B cell (primary cell): Measurements from ENCODE around the gene BTF3L4. TPM values are rescaled to one million over a fixed set of nuclear protein-coding genes. Genes with fewer than 3 reads are reported as not detected.
"Not testable (repeated sequence)": the region's sequence is repeated elsewhere in the genome, so short reads cannot be mapped to it uniquely, and the experiment has no call there.

Experiments
- ATAC-seq: fragments of 200-7000 bp; cut with Tn5 transposase; one replicate; pipeline ENCODE4 v1.10.0; 2021; ENCODE audit warnings: low read depth, mild to moderate bottlenecking, moderate number of reproducible peaks, moderate library complexity
- CTCF ChIA-PET: fragments of 350-600 bp; sonication (Branson Sonifier 250); formaldehyde crosslinking; loops from one replicate; lab custom pipeline; 2021; ENCODE audit warnings: antibody characterized with exemption, inconsistent platforms; lab: Charles Lee
- POLR2A ChIA-PET: fragments of 350-600 bp; sonication (Branson Sonifier 250); formaldehyde crosslinking; loops from one replicate; lab custom pipeline; 2021; ENCODE audit warnings: antibody characterized with exemption; lab: Charles Lee
- DNase-seq: peaks from one replicate; pipeline ENCODE4 v3.0.0; 2013
- H2AFZ ChIP-seq: 2 replicates; pipeline ENCODE4 v1.6.1; 2012; ENCODE audit warnings: mild to moderate bottlenecking, low read depth, low read length; ENCODE audit not compliant: insufficient read depth, poor library complexity, severe bottlenecking
- H3K27ac ChIP-seq, 2 donors: 1 replicate in 1 of 2; 2 replicates in 1 of 2; pipeline ENCODE4 v1.5.1; 2012 to 2013; ENCODE audit warnings: low read length in 2 of 2, mild to moderate bottlenecking in 2 of 2, moderate library complexity in 1 of 2
- H3K27me3 ChIP-seq, 4 experiments: fragments of 200-600 bp in 1 of 4; sonication (generic) in 1 of 4; replicated peaks in 1 of 4; 1 replicate in 2 of 4; 2 replicates in 2 of 4; pipeline versions ENCODE4 v1.6.1 to v1.7.0; 2013 to 2016; ENCODE audit warnings: low read length in 3 of 4, mild to moderate bottlenecking in 2 of 4, mixed read lengths in 1 of 4, moderate library complexity in 1 of 4; ENCODE audit not compliant: insufficient read depth in 4 of 4, control insufficient read depth in 3 of 4; ENCODE audit errors: control extremely low read depth in 1 of 4
- H3K36me3 ChIP-seq, 2 experiments: replicated peaks in 1 of 2; 1 replicate in 1 of 2; 2 replicates in 1 of 2; pipeline versions ENCODE4 v1.6.1 to v1.7.1; 2013; ENCODE audit warnings: low read length in 1 of 2; ENCODE audit not compliant: insufficient read depth in 2 of 2, control insufficient read depth in 1 of 2; ENCODE audit errors: control extremely low read depth in 1 of 2, extremely low read depth in 1 of 2
- H3K4me1 ChIP-seq, 2 donors: fragments of 200-600 bp in 1 of 2; sonication (generic) in 1 of 2; 1 replicate in 1 of 2; 2 replicates in 1 of 2; pipeline versions ENCODE4 v1.5.1 to v1.6.1; 2013 to 2017; ENCODE audit warnings: low read length in 2 of 2; ENCODE audit not compliant: control insufficient read depth in 2 of 2, insufficient read depth in 2 of 2
- H3K4me2 ChIP-seq: replicated peaks from 2 replicates; pipeline ENCODE3; 2012; ENCODE audit warnings: mild to moderate bottlenecking, low read depth, low read length; ENCODE audit not compliant: poor library complexity, severe bottlenecking
- H3K4me3 ChIP-seq, 5 experiments: fragments of 200-600 bp in 1 of 5; sonication (generic) in 1 of 5; 1 replicate in 3 of 5; 2 replicates in 2 of 5; pipeline versions ENCODE4 v1.5.1 to v1.7.0; 2011 to 2016; ENCODE audit warnings: low read length in 4 of 5, mild to moderate bottlenecking in 4 of 5, low read depth in 2 of 5, control low read depth in 1 of 5, moderate library complexity in 1 of 5; ENCODE audit not compliant: insufficient read depth in 1 of 5; ENCODE audit errors: control extremely low read depth in 1 of 5, extremely low read depth in 1 of 5
- H3K79me2 ChIP-seq: fragments of 200-600 bp; sonication (generic); one replicate; pipeline ENCODE4 v1.6.0; 2016; ENCODE audit warnings: low read length; ENCODE audit not compliant: control insufficient read depth, insufficient read depth
- H3K9ac ChIP-seq: fragments of 200-600 bp; sonication (generic); 2 replicates; pipeline ENCODE4 v1.6.1; 2017; ENCODE audit warnings: mild to moderate bottlenecking, low read length, moderate library complexity
- H3K9me3 ChIP-seq, 3 donors: one replicate each; pipeline versions ENCODE4 v1.6.1 to v1.7.1; 2013; ENCODE audit warnings: low read length in 2 of 3; ENCODE audit not compliant: control insufficient read depth in 2 of 3, insufficient read depth in 1 of 3; ENCODE audit errors: control extremely low read depth in 1 of 3
- H4K20me1 ChIP-seq: 2 replicates; pipeline ENCODE4 v1.6.0; 2012; ENCODE audit warnings: mild to moderate bottlenecking, low read length; ENCODE audit not compliant: insufficient read depth, control insufficient read depth, poor library complexity, severe bottlenecking
- H3K27ac Mint-ChIP-seq: one replicate; pipeline ENCODE4 v1.8.0; 2021; ENCODE audit warnings: mixed read lengths
- H3K27me3 Mint-ChIP-seq: one replicate; pipeline ENCODE4 v1.8.0; 2021; ENCODE audit warnings: mixed read lengths
- H3K4me1 Mint-ChIP-seq: one replicate; pipeline ENCODE4 v1.8.0; 2021; ENCODE audit warnings: mixed read lengths
- H3K4me3 Mint-ChIP-seq: one replicate; pipeline ENCODE4 v1.8.0; 2021; ENCODE audit warnings: mixed read lengths
- H3K9me3 Mint-ChIP-seq: one replicate; pipeline ENCODE4 v1.8.0; 2022; ENCODE audit warnings: mixed read lengths; ENCODE audit not compliant: insufficient read depth
- EZH2 ChIP-seq: IDR thresholded peaks from 2 replicates; pipeline ENCODE4 v1.6.1; 2012; ENCODE audit warnings: borderline replicate concordance, low read depth, mild to moderate bottlenecking, moderate library complexity, low read length; ENCODE audit not compliant: insufficient read depth, poor library complexity, severe bottlenecking
- WGBS: methylation state at CpG from one replicate; pipeline ENCODE4 v1.1.5; 2013; ENCODE audit warnings: missing lambda C conversion rate; ENCODE audit not compliant: insufficient coverage; 5-methylcytosine and 5-hydroxymethylcytosine counted together
- intact Hi-C: fragments of 100-400 bp; cut with micrococcal nuclease; formaldehyde crosslinking; loops from one replicate; pipeline ENCODE4 v1.10.0; 2022
- polyA plus RNA-seq: library from polyadenylated mRNA; depleted of rRNA; stranded (reverse); fragments of >200 nt; gene quantifications from 2 replicates; pipeline ENCODE4 v1.2.3, GENCODE V29; 2012
- total RNA-seq, 2 donors: library from RNA; stranded (reverse); fragments of 120-200 nt in 1 of 2; gene quantifications; 1 replicate in 1 of 2; 2 replicates in 1 of 2; pipeline versions ENCODE4 v1.2.3 to v1.2.4, GENCODE V29; 2013 to 2022
- TF ChIP-seq, protein P1 (sequence below): fragments of 200-600 bp; IDR thresholded peaks from one replicate; pipeline ENCODE4 v1.8.0; 2022; ENCODE audit warnings: antibody characterized with exemption, mild to moderate bottlenecking

BTF3L4 gene
- total and polyA plus RNA-seq, 2 donors (not counting 1 experiment from before 2014, with no cell fraction given), result 16.0 to 32.7 TPM

DNA sequence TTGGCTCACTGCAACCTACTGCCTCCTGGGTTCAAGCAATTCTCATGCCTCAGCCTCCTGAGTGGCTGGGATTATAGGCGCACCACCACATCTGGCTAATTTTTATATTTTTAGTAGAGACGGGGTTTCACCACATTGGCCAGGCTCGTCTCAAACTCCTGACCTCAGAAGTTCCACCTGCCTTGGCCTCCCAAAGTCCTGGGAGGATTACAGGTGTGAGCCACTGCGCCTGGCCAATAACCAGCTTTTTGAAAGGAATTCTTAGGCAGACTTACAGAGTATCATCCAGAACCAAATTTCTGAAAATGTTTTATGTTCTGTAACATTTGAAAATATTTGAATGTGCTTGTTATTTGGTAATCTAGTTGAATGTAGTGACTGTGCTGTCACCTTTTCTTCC, 14.6 kb downstream of the BTF3L4 start:
- ATAC-seq, result no peak
- Histone ChIP-seq H3K27me3 (no peaks in the 10 kb centered on the region), H4K20me1 (peaks cover 43% of the 10 kb centered on the region), H3K4me1 (peaks cover 0 to 4% of the 10 kb centered on the region in 2 donors), H3K79me2 (peaks cover 79% of the 10 kb centered on the region), H3K27ac (no peak overlapping the region), H3K9me3 (no peaks in the 10 kb centered on the region), H3K4me2 (no peak overlapping the region), H3K36me3 (peaks cover 8 to 40% of the 10 kb centered on the region in 2 experiments), H2AFZ (no peak overlapping the region), H3K9ac (no peak overlapping the region), H3K4me3 (no peak overlapping the region)
- CTCF ChIA-PET, result interaction anchor here (0.6 kb wide), 1 partner anchor 214 kb away, joined by 3 read pairs; no protein-coding TSS in a partner anchor
- no peaks in the 10 kb centered on the region for H3K9me3 Mint-ChIP-seq
- H3K4me1 Mint-ChIP-seq, result peaks cover 22% of the 10 kb centered on the region
- no peaks in the 10 kb centered on the region for H3K27me3 Mint-ChIP-seq
- H3K4me3 Mint-ChIP-seq, result no peak overlapping the region
- no peak for TF ChIP-seq EZH2
- TF ChIP-seq, protein P1, sequence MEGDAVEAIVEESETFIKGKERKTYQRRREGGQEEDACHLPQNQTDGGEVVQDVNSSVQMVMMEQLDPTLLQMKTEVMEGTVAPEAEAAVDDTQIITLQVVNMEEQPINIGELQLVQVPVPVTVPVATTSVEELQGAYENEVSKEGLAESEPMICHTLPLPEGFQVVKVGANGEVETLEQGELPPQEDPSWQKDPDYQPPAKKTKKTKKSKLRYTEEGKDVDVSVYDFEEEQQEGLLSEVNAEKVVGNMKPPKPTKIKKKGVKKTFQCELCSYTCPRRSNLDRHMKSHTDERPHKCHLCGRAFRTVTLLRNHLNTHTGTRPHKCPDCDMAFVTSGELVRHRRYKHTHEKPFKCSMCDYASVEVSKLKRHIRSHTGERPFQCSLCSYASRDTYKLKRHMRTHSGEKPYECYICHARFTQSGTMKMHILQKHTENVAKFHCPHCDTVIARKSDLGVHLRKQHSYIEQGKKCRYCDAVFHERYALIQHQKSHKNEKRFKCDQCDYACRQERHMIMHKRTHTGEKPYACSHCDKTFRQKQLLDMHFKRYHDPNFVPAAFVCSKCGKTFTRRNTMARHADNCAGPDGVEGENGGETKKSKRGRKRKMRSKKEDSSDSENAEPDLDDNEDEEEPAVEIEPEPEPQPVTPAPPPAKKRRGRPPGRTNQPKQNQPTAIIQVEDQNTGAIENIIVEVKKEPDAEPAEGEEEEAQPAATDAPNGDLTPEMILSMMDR, result no peak
- 86% methylated on average over 2 of the region's 4 CpGs for WGBS
- POLR2A ChIA-PET, result no interaction called here
- H3K27ac Mint-ChIP-seq, result no peak overlapping the region
- no peak for DNase-seq
- intact Hi-C loops, result no loop called here

DNA sequence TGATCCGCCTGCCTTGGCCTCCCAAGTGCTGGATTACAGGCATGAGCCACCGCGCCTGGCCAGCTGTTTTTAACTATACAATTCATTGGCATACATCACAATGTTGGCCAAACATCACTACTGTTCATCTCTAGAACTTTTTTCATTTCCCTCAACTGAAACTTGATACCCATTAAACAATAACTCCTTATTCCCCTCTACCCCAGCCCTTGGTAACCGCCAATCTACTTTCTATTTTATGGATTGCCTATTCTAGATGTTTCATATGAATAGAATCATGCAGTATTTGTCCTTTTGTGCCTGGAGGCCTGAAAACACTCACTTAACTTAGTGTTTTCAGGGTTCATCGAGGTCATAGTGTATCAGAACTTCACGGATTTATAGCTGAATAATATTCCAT, 16.2 kb downstream of the BTF3L4 start:
- H3K79me2 ChIP-seq, result peaks cover 80% of the 10 kb centered on the region
- Mint-ChIP-seq H3K4me3 (no peak overlapping the region), H3K4me1 (peaks cover 22% of the 10 kb centered on the region), H3K9me3 (no peaks in the 10 kb centered on the region), H3K27ac (no peak overlapping the region), H3K27me3 (no peaks in the 10 kb centered on the region)
- peaks cover 45% of the 10 kb centered on the region for H4K20me1 ChIP-seq
- ChIA-PET POLR2A (no interaction called here), CTCF (interaction anchor here (1.1 kb wide), 1 partner anchor 13 kb away, joined by 4 read pairs; no protein-coding TSS in a partner anchor)
- ATAC-seq (no peak), DNase-seq (no peak)
- no peak overlapping the region for H3K9ac ChIP-seq
- no peaks in the 10 kb centered on the region for H3K27me3 ChIP-seq
- 100% methylated on average over 3 of the region's 6 CpGs for WGBS
- H3K9me3 ChIP-seq, result no peaks in the 10 kb centered on the region
- no peak for TF ChIP-seq EZH2
- TF ChIP-seq, protein P1, result no peak
- H2AFZ ChIP-seq, result no peak overlapping the region
- peaks cover 0 to 4% of the 10 kb centered on the region in 2 donors for H3K4me1 ChIP-seq
- H3K4me2 ChIP-seq, result no peak overlapping the region
- intact Hi-C loops, result no loop called here
- no peak overlapping the region for H3K4me3 ChIP-seq
- peaks cover 6 to 35% of the 10 kb centered on the region in 2 experiments for H3K36me3 ChIP-seq
- no peak overlapping the region for H3K27ac ChIP-seq

DNA sequence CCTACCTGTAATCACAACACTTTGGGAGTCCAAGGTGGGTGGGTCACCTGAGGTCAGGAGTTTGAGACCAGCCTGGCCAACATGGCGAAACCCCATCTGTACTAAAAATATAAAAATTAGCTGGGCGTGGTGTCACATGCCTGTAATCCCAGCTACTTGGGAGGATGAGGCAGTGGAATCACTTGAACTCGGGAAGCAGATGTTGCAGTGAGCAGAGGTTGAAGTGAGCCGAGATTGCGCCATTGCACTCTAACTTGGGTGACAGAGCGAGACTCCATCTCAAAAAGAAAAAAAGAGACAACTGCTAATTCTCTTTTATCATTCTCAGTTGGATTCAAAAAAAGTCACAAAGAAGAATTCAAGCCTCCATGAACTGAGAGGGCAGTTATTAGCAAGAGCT, 21.2 kb downstream of the BTF3L4 start:
- H3K9me3 Mint-ChIP-seq, ATAC-seq, H3K27ac Mint-ChIP-seq, H3K4me3 Mint-ChIP-seq, H2AFZ ChIP-seq, H3K27ac ChIP-seq, H3K27me3 ChIP-seq, H3K27me3 Mint-ChIP-seq, CTCF ChIA-PET, intact Hi-C loops, H3K4me1 ChIP-seq, H3K9me3 ChIP-seq, H3K9ac ChIP-seq, H3K4me1 Mint-ChIP-seq, DNase-seq, H3K4me3 ChIP-seq, POLR2A ChIA-PET, H3K4me2 ChIP-seq: not testable (repeated sequence)
- peaks cover 50% of the 10 kb centered on the region for H4K20me1 ChIP-seq
- peaks cover 33% of the 10 kb centered on the region for H3K79me2 ChIP-seq
- WGBS, result 100% methylated on average over 2 of the region's 6 CpGs
- H3K36me3 ChIP-seq, result peaks cover 3 to 24% of the 10 kb centered on the region in 2 experiments
